Kidney tubule cell (primary cell): Measurements from ENCODE around the gene PCOLCE2.
A peak's percentile ranks its signal among the peaks of the same experiment; 100 is the strongest.

ENCODE experiments used
- DNase-seq: peaks from one replicate; pipeline ENCODE4 v3.0.0-alpha.2; 2018; ENCODE audit warnings: low spot score

The PCOLCE2 gene

GRCh38 chr3:142888481-142889211, at the start of gene PCOLCE2:
TSS of gene PCOLCE2 (minus strand) at chr3:142889083. CDS start at chr3:142888896, 187 bp downstream.
- DNase-seq = peak; percentile 39

DNA sequence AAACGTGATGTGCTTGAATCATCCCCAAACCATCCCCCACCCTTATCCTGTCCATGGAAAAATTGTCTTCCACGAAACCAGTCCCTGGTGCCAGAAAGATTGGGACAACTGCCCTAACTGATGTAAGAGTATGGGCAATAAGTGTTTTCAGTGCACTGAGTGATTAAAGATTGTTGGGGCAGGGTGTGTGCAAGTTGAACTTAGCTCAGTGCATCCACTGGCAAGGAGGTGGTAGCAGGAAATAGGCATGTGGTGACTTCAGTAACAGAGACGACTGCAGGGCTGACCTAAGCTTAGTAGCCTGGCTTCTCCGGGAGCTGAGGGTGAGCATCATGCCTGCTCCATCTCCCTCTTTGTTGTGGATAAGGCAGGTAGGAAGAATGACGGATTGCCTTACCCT, 47.1 kb upstream of the PCOLCE2 start:
- DNase-seq = no peak

GRCh38 chr3:142934887-142935269, 46.0 kb upstream of the PCOLCE2 start:
- DNase-seq = no peak

GRCh38 chr3:142934128-142934886, 45.4 kb upstream of the PCOLCE2 start:
- DNase-seq = no peak

DNA sequence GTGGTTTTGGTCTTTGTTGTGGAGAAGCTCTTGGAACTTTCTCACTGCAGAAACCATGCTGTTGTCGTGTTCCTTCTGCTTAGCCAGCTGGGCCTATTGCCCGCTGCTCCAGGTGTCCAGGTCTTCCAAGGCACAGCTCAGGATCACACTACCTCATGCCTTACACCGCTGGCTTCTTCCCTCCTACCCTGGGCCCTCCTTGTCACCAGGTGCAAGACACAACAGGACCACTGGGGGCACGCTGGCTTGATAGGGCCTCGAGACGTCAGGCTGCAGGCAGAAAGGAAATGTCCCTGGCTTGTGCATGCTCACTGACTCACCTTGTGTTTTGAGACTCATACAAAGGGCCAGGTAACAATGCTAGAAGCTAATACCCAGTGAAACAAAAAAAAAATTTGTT, 42.3 kb upstream of the PCOLCE2 start:
- no peak for DNase-seq

- DNase-seq = no peak
Measured at GRCh38 chr3:142930463-142930862, 41.6 kb upstream of the PCOLCE2 start.

GRCh38 chr3:142929890-142930289, 41.0 kb upstream of the PCOLCE2 start:
- DNase-seq = no peak

DNA sequence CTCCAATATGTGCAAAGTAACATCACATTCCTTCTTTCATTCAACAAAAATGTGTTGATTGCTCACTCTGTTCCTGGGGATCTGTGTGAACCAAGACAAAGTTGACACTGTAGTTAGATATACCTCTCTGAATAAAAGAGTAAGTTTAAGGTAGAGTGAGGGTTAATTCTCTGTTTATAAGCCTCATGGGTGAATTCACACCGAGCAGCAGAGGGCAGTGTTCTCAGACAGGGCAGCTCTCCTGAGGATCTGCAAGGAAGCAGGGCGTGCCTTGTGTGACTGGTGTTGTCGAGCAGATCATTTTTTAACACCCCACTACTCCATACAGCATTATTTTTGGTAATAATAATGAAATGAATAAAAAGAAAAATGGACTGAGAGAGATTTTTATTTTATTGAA, 40.2 kb upstream of the PCOLCE2 start:
- peak; percentile 66 for DNase-seq

DNA sequence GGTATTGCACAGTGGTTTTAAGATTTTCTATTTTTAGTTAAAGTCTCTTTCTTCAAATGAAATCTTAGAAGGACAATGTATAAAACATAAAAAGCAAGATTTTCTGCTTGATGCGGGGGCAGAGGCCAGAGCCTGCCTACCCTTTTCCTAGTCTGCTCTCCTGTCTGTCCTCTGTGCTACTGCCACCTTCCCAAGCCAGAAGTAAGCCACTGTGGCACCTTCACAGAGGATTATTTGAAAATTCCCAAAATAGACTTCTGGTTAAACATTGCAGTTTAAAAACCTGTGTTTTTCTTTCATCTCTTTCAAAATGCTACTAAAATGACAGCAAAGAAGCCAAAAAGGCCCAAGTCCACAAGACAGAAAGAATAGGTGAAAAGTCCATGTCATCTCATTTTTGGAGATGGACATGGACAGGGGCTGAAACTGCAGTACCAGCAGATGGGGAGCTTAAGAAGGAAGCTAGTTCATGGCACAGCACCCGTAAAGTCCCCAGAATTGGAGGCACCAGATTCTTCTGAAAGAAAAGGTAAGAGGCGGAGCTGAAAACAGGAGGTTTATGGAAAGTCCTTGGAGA, 37.6 kb upstream of the PCOLCE2 start:
- DNase-seq = no peak

DNA sequence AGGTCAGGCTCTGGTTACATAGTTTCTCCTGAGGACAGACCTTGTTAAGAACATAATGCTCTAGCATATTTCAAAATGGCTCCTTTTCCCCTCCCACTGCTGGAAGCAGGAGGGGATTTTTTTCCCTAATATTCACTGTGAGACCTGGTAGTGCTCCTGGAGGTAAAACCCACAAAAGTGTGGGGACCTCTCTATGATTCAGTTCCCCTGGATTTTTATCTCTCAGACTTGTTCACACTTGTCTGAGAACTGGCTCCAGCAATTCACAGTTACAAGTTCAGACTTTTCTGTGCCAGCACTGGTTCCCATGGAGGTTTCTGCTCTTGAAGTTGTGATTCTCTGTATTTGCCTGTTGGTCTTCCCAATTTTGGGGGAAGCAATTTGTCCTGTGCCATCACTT, 36.3 kb upstream of the PCOLCE2 start:
- no peak for DNase-seq

- no peak for DNase-seq
Measured at GRCh38 chr3:142923694-142924093, 34.8 kb upstream of the PCOLCE2 start.

GRCh38 chr3:142916605-142917004, 27.7 kb upstream of the PCOLCE2 start:
- DNase-seq = no peak

- DNase-seq = no peak
Measured at GRCh38 chr3:142915636-142916035, 26.8 kb upstream of the PCOLCE2 start.

GRCh38 chr3:142914286-142914811, 25.5 kb upstream of the PCOLCE2 start:
- no peak for DNase-seq

- DNase-seq = no peak
Measured at GRCh38 chr3:142913432-142913831, 24.5 kb upstream of the PCOLCE2 start.

- no peak for DNase-seq
Measured at GRCh38 chr3:142912402-142913172, 23.7 kb upstream of the PCOLCE2 start.

- peak; percentile 20 for DNase-seq
Measured at GRCh38 chr3:142910280-142910679, 21.4 kb upstream of the PCOLCE2 start.

DNA sequence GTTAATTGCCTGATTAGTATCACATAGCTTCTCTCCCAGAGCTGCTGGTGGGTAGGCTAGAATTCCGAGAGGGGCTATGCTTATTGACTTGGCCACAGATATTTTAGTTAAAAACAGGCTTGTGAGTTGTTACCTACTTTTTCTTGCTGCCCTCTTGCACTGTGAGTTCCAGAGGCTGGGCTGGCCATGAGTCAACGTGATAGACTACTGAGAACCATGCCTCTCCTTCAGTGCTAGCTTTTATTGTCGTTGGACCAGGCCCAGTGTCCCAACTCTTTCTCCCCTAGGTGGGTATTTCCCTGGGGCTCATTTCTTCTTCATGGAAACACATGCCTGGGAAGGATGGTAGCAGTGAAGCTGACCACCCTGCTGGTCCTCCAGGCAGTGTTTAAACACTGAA, 20.4 kb upstream of the PCOLCE2 start:
- DNase-seq = no peak

DNA sequence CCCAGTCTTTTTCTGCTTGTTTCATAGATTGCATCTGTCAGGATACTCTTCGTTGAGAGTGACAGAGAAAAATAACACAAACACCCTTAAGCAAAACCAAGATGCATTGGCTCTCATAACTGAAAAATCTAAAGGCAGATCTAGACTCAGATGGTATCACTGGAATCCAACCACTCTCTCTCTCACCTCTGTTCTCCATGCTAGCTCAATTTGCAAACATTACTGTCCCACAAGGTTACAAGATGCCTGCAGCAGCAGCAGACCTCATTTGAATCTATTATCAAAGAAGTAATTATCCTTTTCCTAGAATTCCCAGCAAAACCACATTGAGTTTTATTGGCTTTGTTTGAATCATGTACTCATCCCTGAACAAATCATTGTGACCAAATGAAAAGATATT, 19.1 kb upstream of the PCOLCE2 start:
- no peak for DNase-seq

DNA sequence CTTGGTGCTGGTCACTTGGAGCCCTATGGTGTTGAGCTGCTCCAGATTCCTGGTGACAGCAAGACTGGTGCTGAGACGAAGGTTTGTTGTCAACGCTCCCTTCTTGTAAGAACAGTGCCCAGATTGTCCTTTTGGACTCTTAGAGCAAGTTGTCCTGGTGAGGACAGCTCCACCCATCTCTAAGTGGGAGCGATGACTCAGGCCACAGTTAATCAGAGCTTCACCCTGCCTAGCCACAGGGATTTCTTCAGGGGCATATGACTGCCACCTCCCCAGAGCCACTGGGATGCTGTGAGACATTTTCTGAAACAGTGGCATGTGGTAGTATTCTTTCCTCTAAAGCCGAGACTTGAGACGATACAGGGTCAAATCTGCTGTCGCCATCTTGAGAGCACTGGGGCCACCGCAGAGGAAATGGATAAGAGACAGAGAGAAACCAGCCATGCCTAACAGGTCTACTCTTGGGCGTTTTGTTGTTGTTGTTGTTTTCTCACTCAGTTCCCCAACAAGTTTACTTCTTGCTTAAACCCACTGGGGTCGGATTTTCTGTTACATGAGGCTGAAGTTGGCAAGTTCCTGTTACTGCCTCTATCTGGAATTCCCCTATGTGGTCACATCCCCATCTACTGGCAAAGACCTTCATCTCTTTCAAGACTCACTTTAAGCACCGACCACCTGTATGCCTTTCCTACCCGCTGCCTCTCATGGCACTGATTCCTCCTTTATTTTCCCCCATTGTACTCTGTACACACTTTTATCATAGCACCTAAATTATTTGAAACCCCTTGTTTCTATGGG, 16.0 kb upstream of the PCOLCE2 start:
- peak; percentile 69 for DNase-seq

GRCh38 chr3:142902356-142902755, 13.5 kb upstream of the PCOLCE2 start:
- no peak for DNase-seq
